Activated naive CD8-positive, alpha-beta T cell (primary cell): Measurements from ENCODE around the gene KLHDC3.
"Not testable (repeated sequence)": the region's sequence is repeated elsewhere in the genome, so short reads cannot be mapped to it uniquely, and the experiment has no call there.

Experiments
- H3K27ac Mint-ChIP-seq: one replicate; pipeline ENCODE4 v1.8.0; 2021; ENCODE audit warnings: mixed read lengths
- H3K27me3 Mint-ChIP-seq: one replicate; pipeline ENCODE4 v1.8.0; 2021; ENCODE audit warnings: mixed read lengths
- H3K36me3 Mint-ChIP-seq: one replicate; pipeline ENCODE4 v1.8.0; 2021; ENCODE audit warnings: mixed read lengths
- H3K4me1 Mint-ChIP-seq: one replicate; pipeline ENCODE4 v1.8.0; 2021; ENCODE audit warnings: low read depth, mixed read lengths
- H3K4me3 Mint-ChIP-seq: one replicate; pipeline ENCODE4 v1.8.0; 2021; ENCODE audit warnings: mild to moderate bottlenecking, mixed read lengths
- H3K9me3 Mint-ChIP-seq: one replicate; pipeline ENCODE4 v1.8.0; 2021; ENCODE audit warnings: low read depth, mixed read lengths

The KLHDC3 gene

DNA sequence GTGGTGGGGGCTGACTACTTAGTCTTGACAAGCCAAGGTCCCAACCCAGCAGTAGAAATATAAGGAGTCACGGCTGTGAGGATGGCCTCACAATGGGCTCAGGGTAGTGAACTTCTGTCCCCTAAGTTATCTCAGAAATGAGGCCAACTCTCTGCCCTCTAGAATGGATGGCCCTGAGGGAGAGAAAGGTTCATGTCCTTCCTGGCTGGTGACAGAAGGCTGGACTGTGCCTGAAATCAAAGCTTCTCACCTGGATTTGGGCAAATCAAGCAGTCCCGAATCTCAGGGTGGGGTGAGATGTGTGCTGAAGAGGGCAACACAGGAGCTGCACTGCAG, 20.1 kb downstream of the KLHDC3 start:
- Mint-ChIP-seq H3K36me3 (no peaks in the 10 kb centered on the region), H3K4me3 (no peak overlapping the region), H3K9me3 (no peaks in the 10 kb centered on the region), H3K27ac (no peak overlapping the region), H3K4me1 (peaks cover 5% of the 10 kb centered on the region), H3K27me3 (no peaks in the 10 kb centered on the region)

- Mint-ChIP-seq H3K27ac (no peak overlapping the region), H3K36me3 (no peaks in the 10 kb centered on the region), H3K9me3 (no peaks in the 10 kb centered on the region), H3K4me3 (no peak overlapping the region), H3K27me3 (no peaks in the 10 kb centered on the region), H3K4me1 (peaks cover 5% of the 10 kb centered on the region)
These were observed 21.6 kb downstream of the KLHDC3 start for GRCh38 chr6:43035495-43036194.

- no peaks in the 10 kb centered on the region for H3K27me3 Mint-ChIP-seq
- H3K4me3 Mint-ChIP-seq = no peak overlapping the region
- no peaks in the 10 kb centered on the region for H3K9me3 Mint-ChIP-seq
- no peaks in the 10 kb centered on the region for H3K36me3 Mint-ChIP-seq
- H3K27ac Mint-ChIP-seq = no peak overlapping the region
- peaks cover 5% of the 10 kb centered on the region for H3K4me1 Mint-ChIP-seq
These were observed 22.7 kb downstream of the KLHDC3 start for GRCh38 chr6:43036712-43037111.

DNA sequence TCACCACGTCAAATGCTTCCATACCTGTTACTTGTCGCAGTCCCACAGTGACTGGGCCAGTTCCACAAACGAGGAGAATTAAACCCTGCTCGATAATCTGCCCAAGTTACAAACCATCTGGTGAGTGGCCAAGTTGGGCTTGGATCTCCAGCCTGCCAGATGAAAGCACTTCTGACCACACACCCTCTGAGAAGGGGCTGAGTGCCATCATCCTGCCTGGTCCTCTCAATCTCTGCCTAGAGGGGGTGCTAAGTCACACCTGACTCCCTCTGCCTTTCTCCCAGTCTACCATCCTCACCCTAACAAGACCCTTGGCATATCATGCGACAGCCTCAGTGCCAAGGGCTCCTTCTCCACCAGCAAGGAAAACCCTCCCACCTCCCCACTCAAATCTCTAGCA, 23.1 kb downstream of the KLHDC3 start:
- Mint-ChIP-seq H3K27me3 (no peaks in the 10 kb centered on the region), H3K9me3 (no peaks in the 10 kb centered on the region), H3K36me3 (no peaks in the 10 kb centered on the region), H3K4me1 (peaks cover 5% of the 10 kb centered on the region), H3K4me3 (no peak overlapping the region), H3K27ac (no peak overlapping the region)

DNA sequence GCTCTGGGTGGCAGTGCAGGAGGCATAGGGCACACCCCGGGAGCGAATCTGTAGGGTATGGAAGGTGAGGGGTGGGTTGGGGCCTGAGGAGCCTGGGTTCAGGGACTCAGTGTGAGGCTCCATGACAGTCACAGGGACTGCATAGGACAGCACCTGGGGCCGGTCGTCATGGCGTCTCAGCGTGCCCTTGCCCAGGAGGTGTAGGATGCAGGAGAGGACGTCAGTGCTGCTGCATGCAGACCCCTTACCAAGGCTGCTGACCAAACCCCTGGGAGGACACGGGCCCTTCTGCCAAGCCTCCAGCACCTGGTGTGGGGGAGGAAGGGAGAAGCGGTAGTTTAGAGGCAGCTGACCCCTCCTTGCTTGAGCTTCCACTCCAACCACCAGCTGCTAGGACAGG, 23.7 kb downstream of the KLHDC3 start:
- Mint-ChIP-seq H3K4me1 (peaks cover 5% of the 10 kb centered on the region), H3K27me3 (no peaks in the 10 kb centered on the region), H3K4me3 (no peak overlapping the region), H3K9me3 (no peaks in the 10 kb centered on the region), H3K27ac (no peak overlapping the region), H3K36me3 (no peaks in the 10 kb centered on the region)

GRCh38 chr6:43038727-43039126, 24.7 kb downstream of the KLHDC3 start:
- Mint-ChIP-seq H3K9me3 (no peaks in the 10 kb centered on the region), H3K27me3 (no peaks in the 10 kb centered on the region), H3K4me1 (no peaks in the 10 kb centered on the region), H3K36me3 (no peaks in the 10 kb centered on the region), H3K4me3 (no peak overlapping the region), H3K27ac (no peak overlapping the region)

- Mint-ChIP-seq H3K27ac (no peak overlapping the region), H3K4me1 (no peaks in the 10 kb centered on the region), H3K27me3 (no peaks in the 10 kb centered on the region), H3K36me3 (no peaks in the 10 kb centered on the region), H3K4me3 (no peak overlapping the region), H3K9me3 (no peaks in the 10 kb centered on the region)
These were observed 26.7 kb downstream of the KLHDC3 start for GRCh38 chr6:43040542-43041257.

GRCh38 chr6:43041475-43041874, 27.4 kb downstream of the KLHDC3 start:
- not testable (repeated sequence) for H3K36me3 Mint-ChIP-seq, H3K27ac Mint-ChIP-seq, H3K4me1 Mint-ChIP-seq, H3K4me3 Mint-ChIP-seq, H3K9me3 Mint-ChIP-seq, H3K27me3 Mint-ChIP-seq

- no peak overlapping the region for H3K27ac Mint-ChIP-seq
- H3K27me3 Mint-ChIP-seq = no peaks in the 10 kb centered on the region
- H3K4me1 Mint-ChIP-seq = no peaks in the 10 kb centered on the region
- H3K4me3 Mint-ChIP-seq = no peak overlapping the region
- no peaks in the 10 kb centered on the region for H3K36me3 Mint-ChIP-seq
- H3K9me3 Mint-ChIP-seq = no peaks in the 10 kb centered on the region
These were observed 29.3 kb downstream of the KLHDC3 start for GRCh38 chr6:43043310-43043709.

GRCh38 chr6:43045371-43045930, 31.4 kb downstream of the KLHDC3 start:
- H3K9me3 Mint-ChIP-seq = no peaks in the 10 kb centered on the region
- H3K27me3 Mint-ChIP-seq = no peaks in the 10 kb centered on the region
- H3K4me3 Mint-ChIP-seq = no peak overlapping the region
- no peaks in the 10 kb centered on the region for H3K36me3 Mint-ChIP-seq
- H3K27ac Mint-ChIP-seq = no peak overlapping the region
- peaks cover under 1% of the 10 kb centered on the region for H3K4me1 Mint-ChIP-seq

GRCh38 chr6:43047998-43048397, 33.9 kb downstream of the KLHDC3 start:
- peaks cover 18% of the 10 kb centered on the region for H3K4me1 Mint-ChIP-seq

DNA sequence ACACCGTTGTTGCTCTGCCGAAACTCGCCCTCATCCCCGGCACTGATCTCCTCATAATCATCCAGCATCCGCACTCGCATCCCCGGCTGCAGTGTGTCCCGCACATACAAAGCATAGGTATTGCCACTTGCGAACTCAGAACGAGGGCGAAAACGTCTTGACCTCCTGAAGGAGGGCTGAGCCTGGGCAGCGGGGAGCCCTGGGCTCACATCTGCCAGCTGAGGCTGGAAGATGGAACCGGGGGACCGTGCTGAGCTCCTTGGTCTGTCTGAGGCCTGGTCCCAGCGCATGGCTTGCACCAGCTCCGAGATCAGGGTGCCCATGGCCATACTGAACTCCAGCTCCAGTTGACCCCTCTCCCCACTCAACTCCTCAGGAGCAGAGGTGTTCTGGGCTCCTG, 36.9 kb downstream of the KLHDC3 start:
- H3K4me1 Mint-ChIP-seq = peaks cover 29% of the 10 kb centered on the region
- no peaks in the 10 kb centered on the region for H3K9me3 Mint-ChIP-seq
- peaks cover 2% of the 10 kb centered on the region for H3K36me3 Mint-ChIP-seq
- peak overlapping the region; percentile 68 for H3K27ac Mint-ChIP-seq
- no peaks in the 10 kb centered on the region for H3K27me3 Mint-ChIP-seq
- no peak overlapping the region for H3K4me3 Mint-ChIP-seq

More at GRCh38 chr6:43047998-43048397, 33.9 kb downstream of the KLHDC3 start:
- H3K36me3 Mint-ChIP-seq = peaks cover 2% of the 10 kb centered on the region
- no peaks in the 10 kb centered on the region for H3K9me3 Mint-ChIP-seq
- H3K27ac Mint-ChIP-seq = no peak overlapping the region
- H3K27me3 Mint-ChIP-seq = no peaks in the 10 kb centered on the region
- no peak overlapping the region for H3K4me3 Mint-ChIP-seq

GRCh38 chr6:43052225-43052841, 38.3 kb downstream of the KLHDC3 start:
- Mint-ChIP-seq H3K36me3 (peaks cover 2% of the 10 kb centered on the region), H3K4me3 (peak overlapping the region; percentile 95), H3K27ac (peak overlapping the region; percentile 94), H3K9me3 (no peaks in the 10 kb centered on the region), H3K27me3 (no peaks in the 10 kb centered on the region), H3K4me1 (peaks cover 33% of the 10 kb centered on the region)

- no peaks in the 10 kb centered on the region for H3K9me3 Mint-ChIP-seq
- H3K27ac Mint-ChIP-seq = peak overlapping the region; percentile 94
- H3K36me3 Mint-ChIP-seq = peaks cover 2% of the 10 kb centered on the region
- H3K27me3 Mint-ChIP-seq = no peaks in the 10 kb centered on the region
- H3K4me3 Mint-ChIP-seq = peak overlapping the region; percentile 95
- peaks cover 38% of the 10 kb centered on the region for H3K4me1 Mint-ChIP-seq
These were observed 38.9 kb downstream of the KLHDC3 start for GRCh38 chr6:43052842-43053544.
